Activated T-cell treated with anti-CD3 and anti-CD28 coated beads for 24 hours (primary cell): ENCODE results near the gene SRGN.
A peak's percentile ranks its signal among the peaks of the same experiment; 100 is the strongest.

Experiments
- DNase-seq: peaks from one replicate; pipeline ENCODE4 v3.0.0-alpha.2; 2020; ENCODE audit warnings: low read depth

Gene SRGN

GRCh38 chr10:69061305-69062161 lies 26.4 kb upstream of the SRGN start:
- no peak for DNase-seq

DNA sequence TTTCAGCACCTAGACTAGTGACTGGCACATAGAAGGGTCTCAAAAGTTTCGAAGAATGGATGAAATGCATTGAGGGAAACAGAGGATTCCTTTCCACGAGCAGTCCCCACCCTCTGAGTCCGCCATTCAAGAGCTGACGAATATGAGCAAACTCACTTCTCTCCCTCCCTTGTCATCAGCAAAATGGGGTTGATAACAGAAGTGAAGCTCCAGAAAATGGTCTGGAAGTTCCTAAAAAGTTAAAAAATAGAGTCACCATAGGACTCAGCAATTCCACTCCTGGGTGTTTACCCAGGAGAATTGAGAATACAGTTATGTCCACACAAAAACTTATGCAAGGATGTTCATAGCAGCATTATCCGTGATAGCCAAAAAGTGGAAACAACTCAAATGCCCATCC lies 25.0 kb upstream of the SRGN start:
- no peak for DNase-seq

GRCh38 chr10:69064762-69065328 lies 23.1 kb upstream of the SRGN start:
- no peak for DNase-seq

DNA sequence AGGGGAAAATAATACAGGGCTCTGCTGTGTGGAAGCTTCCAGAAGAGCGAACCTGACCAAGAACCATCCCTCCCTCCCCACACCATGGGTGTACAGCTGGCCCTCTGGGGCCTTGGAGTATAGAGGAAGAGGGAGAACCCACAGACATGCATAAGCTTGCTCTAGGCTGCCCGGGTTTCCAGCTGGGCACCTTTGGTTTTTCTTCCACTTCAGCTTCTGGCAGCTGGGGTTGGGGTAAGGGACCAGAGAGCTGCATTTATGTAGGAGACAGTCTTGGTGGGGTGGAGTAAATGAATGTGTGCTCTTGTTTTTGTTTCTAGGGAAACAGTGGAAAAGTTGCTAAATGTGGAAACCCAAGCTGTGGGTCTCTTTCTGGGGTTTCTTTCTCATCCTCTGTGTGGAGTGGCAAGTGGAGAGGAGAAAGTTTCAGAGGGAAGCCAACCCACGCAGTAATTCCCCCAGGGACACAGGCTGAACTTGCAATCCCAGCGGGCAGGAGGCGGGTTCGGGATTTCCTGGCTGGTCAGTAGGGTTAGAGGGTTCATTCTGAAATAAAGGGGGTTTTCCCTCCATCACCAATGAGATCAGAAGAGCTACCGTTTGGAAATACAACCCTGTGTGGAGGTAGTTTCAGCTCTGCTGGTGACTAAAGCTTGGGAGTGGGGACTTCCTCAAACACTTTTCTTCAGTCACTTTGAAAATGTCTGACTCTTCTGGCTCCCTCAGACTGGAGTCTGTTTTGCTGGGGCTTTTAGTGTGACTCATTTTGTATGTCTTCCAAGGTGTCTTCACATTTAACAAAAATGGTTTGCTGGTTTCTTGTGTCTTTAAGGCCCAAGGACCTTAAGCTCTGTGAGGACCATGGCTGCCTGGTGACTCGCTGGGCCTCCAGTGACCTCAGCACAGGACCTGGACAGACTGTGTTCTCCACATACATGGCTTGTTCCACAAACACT lies 22.2 kb upstream of the SRGN start:
- DNase-seq = peak; percentile 40

- no peak for DNase-seq
Measured at GRCh38 chr10:69067189-69067588, 20.7 kb upstream of the SRGN start.

- no peak for DNase-seq
Measured at GRCh38 chr10:69068549-69068948, 19.4 kb upstream of the SRGN start.

DNA sequence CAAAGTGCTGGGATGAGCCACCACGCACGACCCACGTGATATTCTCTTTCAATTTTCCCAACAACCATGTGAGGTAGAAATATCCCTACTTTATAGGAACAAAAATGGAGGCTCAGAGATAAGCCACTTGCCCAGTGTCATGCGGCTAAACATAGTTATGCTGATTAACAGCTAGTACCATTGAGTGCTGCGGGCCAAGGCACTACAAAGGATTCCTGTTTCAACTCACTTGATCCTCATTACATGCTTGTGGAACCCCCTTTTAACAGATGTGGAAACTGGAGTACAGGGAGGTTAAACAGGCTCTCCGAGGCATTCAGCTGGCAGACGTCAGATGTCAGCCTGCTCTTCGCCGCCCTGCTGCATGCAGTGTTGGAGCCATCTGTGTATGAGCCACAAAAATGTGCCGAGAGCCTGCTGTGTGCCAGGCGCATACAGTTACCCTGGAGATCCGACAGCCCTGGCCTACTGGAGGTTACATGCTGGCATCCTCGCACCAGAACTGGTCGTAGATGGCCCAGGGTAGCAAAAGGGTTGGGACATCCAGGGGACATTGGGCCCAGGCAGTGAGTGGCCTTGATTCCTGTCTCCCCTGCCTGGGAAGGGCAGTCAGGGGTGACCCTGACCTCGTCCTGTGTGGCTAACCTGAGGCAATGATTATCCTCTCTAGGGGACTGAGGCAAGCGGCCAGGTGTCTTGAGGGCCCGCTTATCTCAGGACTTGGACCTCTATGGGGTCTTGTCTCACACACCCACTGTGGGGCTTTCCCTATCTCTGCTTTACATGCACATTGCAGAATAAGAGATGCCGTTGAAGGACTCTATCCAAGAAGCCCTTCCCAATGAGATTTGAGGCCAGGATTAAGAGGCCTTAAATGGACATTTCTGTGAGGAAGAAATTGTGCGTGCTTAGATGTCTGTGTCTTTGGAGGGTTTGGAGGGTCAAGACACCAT lies 18.5 kb upstream of the SRGN start:
- DNase-seq = no peak

- DNase-seq = no peak
Measured at GRCh38 chr10:69070951-69071350, 17.0 kb upstream of the SRGN start.

- DNase-seq = no peak
Measured at GRCh38 chr10:69071610-69072009, 16.3 kb upstream of the SRGN start.

- no peak for DNase-seq
Measured at GRCh38 chr10:69073026-69073425, 14.9 kb upstream of the SRGN start.

GRCh38 chr10:69073736-69074364 lies 14.1 kb upstream of the SRGN start:
- no peak for DNase-seq

DNA sequence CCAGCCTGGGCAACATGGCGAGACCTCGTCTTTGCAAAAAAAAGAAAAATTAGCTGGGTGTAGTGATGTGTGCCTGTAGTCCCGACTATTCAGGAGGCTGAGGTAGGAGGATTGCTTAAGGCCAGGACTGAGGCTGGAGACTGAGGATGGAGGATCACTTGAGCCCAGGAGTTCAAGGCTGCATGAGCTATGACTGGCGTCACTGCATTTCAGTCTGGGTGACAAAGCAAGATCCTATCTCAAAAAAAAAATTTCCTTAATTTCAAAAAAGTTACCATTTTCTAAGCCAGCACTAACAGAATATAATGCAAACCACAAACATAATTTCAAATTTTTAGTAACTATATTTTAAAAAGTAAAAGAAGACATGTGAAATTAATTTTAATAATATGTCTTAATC lies 13.4 kb upstream of the SRGN start:
- no peak for DNase-seq

DNA sequence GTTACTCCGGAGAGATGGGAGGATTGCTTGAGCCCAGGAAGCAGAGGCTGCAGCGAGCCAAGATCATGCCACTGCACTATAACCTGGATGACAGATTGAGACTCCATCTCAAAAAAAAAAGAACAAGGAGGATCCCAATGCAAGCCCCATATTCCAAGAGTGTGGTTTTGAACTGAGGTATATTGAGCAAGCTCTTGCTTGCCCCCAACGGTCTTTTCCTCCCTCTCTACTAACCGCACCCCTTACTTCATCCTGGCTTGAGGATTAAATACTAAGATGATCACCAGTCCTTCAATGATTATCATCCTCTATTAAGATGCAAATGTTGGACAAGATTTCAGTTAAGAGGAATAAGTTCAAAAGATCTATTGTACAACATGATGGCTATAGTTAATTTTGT lies 12.5 kb upstream of the SRGN start:
- DNase-seq = no peak

- no peak for DNase-seq
Measured at GRCh38 chr10:69078311-69078710, 9.6 kb upstream of the SRGN start.

DNA sequence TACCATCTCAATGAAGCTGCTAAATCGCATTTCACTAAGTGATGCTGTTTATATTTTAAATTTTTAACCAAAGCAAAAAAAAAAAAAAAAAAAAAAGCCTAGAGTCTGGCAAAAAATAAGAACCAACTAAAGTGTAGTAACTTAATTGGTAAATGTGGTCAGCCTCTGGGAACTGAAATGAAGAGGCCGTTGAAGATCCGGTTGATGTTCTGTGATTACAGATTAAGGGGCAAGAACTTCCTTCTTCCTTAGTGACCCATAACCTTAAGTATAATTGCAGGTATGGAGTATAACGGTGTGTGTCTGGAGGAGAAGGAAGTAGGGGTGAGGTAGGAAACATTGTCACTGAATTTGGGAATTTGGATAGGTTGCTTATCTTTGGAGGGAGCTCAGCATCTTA lies 7.7 kb upstream of the SRGN start:
- no peak for DNase-seq

GRCh38 chr10:69086001-69086509 lies 1.8 kb upstream of the SRGN start:
- no peak for DNase-seq

- no peak for DNase-seq
Measured at GRCh38 chr10:69088471-69088769, 517 bp downstream of the SRGN start.

DNA sequence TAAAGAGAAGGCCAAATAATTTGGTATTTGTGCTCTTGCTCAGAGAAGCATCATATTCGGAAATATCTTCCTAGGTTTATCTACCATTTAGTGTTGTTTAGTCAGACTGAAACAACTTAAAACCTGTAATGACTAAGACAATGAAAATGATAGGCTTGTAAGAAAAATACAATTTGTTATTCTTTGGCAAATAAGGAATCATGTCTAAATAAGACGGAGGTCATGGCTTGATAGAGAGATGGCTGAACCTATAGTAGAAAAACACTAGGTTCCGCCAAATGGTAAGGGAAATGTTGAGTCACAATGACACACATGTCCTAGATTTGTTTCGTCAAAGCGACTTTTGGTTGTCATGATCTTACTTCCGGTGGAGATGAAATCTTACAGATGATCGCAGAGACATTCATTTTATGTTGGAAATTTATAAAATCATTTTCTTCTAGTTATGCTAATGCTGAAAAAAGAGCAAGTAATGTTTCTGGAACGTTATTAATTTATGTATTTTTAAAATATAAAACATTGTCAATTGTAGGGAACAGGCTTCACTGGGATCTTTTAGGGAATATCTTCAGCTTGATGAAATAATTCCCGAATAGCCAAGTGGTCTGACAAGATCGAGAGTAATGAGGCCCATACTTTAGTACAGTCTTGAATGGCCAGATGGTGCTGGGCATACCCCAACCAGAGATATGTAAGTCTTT lies 1.0 kb downstream of the SRGN start:
- peak; percentile 49 for DNase-seq

DNA sequence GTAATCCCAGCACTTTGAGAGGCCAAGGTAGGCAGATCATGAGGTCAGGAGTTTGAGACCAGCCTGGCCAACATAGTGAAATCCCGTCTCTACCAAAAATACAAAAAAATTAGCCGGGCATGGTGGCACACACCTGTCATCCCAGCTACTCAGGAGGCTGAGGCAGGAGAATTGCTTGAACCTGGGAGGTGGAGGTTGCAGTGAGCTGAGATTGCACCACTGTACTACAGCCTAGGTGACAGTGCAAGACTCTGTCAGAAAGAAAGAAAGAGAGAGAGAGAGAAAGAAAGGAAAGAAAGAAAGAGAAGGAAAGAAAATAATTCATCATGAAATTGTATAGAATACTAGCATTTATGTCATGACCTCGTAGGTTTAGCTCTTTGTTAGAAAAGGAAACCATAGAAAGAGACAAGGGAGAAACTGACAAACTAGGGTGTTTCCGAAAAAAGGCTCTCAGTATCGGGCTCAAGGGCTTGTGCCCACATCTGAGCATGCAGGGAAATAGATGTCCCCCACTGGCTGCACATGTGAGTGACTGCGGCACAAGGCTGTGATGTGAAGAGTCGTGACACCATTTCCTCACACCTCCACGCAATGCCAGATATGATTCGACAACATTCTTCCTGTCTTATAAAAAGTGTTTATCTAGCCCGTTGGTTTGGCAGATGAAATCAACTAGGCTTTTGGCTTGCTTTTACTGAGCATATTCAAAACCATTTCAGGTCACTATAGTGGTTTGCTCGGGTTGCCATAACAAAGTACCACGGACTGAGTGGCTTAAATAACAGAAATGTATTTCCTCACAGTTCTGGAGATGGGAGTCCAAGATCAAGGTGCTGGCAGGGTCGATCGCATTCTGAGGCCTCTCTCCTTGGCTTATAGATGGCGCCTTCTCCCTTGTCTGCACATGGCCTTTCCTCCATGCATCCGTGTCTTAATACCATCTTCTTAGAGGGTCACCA lies 2.0 kb downstream of the SRGN start:
- peak; percentile 76 for DNase-seq
